Measurements from ENCODE around the gene SLC35E3.
"Not testable (repeated sequence)": the region's sequence is repeated elsewhere in the genome, so short reads cannot be mapped to it uniquely, and the experiment has no call there.

The SLC35E3 gene

GRCh38 chr12:68796399-68796798 is 50.4 kb downstream of the SLC35E3 start:
- no peak for DNase-seq

- no peak for DNase-seq
Observed at GRCh38 chr12:68798882-68799234, 52.9 kb downstream of the SLC35E3 start.

- DNase-seq: no peak
Observed at GRCh38 chr12:68800294-68800693, 54.3 kb downstream of the SLC35E3 start.

GRCh38 chr12:68801124-68801523 is 55.1 kb downstream of the SLC35E3 start:
- not testable (repeated sequence) for DNase-seq

GRCh38 chr12:68802372-68802745 is 56.4 kb downstream of the SLC35E3 start:
- not testable (repeated sequence) for DNase-seq

GRCh38 chr12:68802911-68803651 is 57.1 kb downstream of the SLC35E3 start:
- DNase-seq: not testable (repeated sequence)

GRCh38 chr12:68803948-68804656 is 58.1 kb downstream of the SLC35E3 start:
- DNase-seq: no peak

- DNase-seq: no peak
Observed at GRCh38 chr12:68804657-68805591, 58.9 kb downstream of the SLC35E3 start.

- DNase-seq: no peak
Observed at GRCh38 chr12:68805592-68806120, 59.7 kb downstream of the SLC35E3 start.

- DNase-seq: no peak
Observed at GRCh38 chr12:68806488-68807237, 60.7 kb downstream of the SLC35E3 start.

GRCh38 chr12:68807274-68807575 is 61.2 kb downstream of the SLC35E3 start:
- DNase-seq: not testable (repeated sequence)

GRCh38 chr12:68807576-68808387 is 61.8 kb downstream of the SLC35E3 start, which contains the start of gene MDM2:
TSS of gene MDM2 (plus strand) at chr12:68808177. CDS start at chr12:68808478, 301 bp downstream.
- peak; percentile 84 for DNase-seq

GRCh38 chr12:68808388-68809189 is 62.6 kb downstream of the SLC35E3 start:
- peak; percentile 37 for DNase-seq

GRCh38 chr12:68809190-68810026 is 63.4 kb downstream of the SLC35E3 start:
- DNase-seq: no peak

- not testable (repeated sequence) for DNase-seq
Observed at GRCh38 chr12:68810027-68810389, 64.0 kb downstream of the SLC35E3 start.

GRCh38 chr12:68811573-68811972 is 65.6 kb downstream of the SLC35E3 start:
- not testable (repeated sequence) for DNase-seq

- DNase-seq: no peak
Observed at GRCh38 chr12:68812553-68813241, 66.7 kb downstream of the SLC35E3 start.

- DNase-seq: no peak
Observed at GRCh38 chr12:68813242-68813593, 67.2 kb downstream of the SLC35E3 start.

Measured in NCI-H1092 treated with DMSO at 0.1 percent for 48 hours (cell line).